Activated naive CD4-positive, alpha-beta T cell treated with anti-CD3 and anti-CD28 coated beads, Interleukin-2, amount 50 U/mL, for 72 hours (primary cell): ENCODE measurements around the gene UBE2J1. TPM values are rescaled to one million over a fixed set of nuclear protein-coding genes. Genes with fewer than 3 reads are reported as not detected.
"Not testable (repeated sequence)": the region's sequence is repeated elsewhere in the genome, so short reads cannot be mapped to it uniquely, and the experiment has no call there.

Source experiments
- ATAC-seq, 2 donors: fragments of 150-1000 bp; cut with Tn5 transposase; 2 replicates each; pipeline ENCODE4 v1.10.0; 2021; ENCODE audit warnings: mild to moderate bottlenecking in 2 of 2, moderate library complexity in 2 of 2
- DNase-seq, 2 donors: peaks; one replicate each; pipeline ENCODE4 v3.0.0; 2021 to 2022; ENCODE audit warnings: low spot score in 2 of 2
- H3K27ac Mint-ChIP-seq, 2 donors: one replicate each; pipeline ENCODE4 v1.8.0; 2022; ENCODE audit warnings: mild to moderate bottlenecking in 2 of 2, mixed read lengths in 2 of 2
- H3K36me3 Mint-ChIP-seq, 2 donors: one replicate each; pipeline ENCODE4 v1.8.0; 2022; ENCODE audit warnings: mixed read lengths in 2 of 2
- H3K9me3 Mint-ChIP-seq, 2 donors: one replicate each; pipeline ENCODE4 v1.8.0; 2022; ENCODE audit warnings: mixed read lengths in 2 of 2
- total RNA-seq, 2 donors: library from RNA; stranded (reverse); gene quantifications; one replicate each; pipeline ENCODE4 v1.2.3, GENCODE V29; 2022

Gene UBE2J1
- total RNA-seq, 2 donors from 2014 or later, result 15.2 to 20.5 TPM

- no peak for DNase-seq
- H3K27ac Mint-ChIP-seq, result no peak overlapping the region
- no peaks in the 10 kb centered on the region for H3K36me3 Mint-ChIP-seq
- H3K9me3 Mint-ChIP-seq, result no peaks in the 10 kb centered on the region
- no peak for ATAC-seq
These were observed 40.5 kb downstream of the UBE2J1 start for GRCh38 chr6:89311853-89312531.

GRCh38 chr6:89311530-89311852 lies 41.0 kb downstream of the UBE2J1 start:
- no peaks in the 10 kb centered on the region for H3K9me3 Mint-ChIP-seq
- H3K36me3 Mint-ChIP-seq, result no peaks in the 10 kb centered on the region
- ATAC-seq (no peak), DNase-seq (no peak)
- H3K27ac Mint-ChIP-seq, result no peak overlapping the region

GRCh38 chr6:89310929-89311328 lies 41.6 kb downstream of the UBE2J1 start:
- ATAC-seq, result no peak
- no peaks in the 10 kb centered on the region for H3K36me3 Mint-ChIP-seq
- no peaks in the 10 kb centered on the region for H3K9me3 Mint-ChIP-seq
- H3K27ac Mint-ChIP-seq, result no peak overlapping the region
- DNase-seq, result no peak

- ATAC-seq (no peak), DNase-seq (no peak)
- H3K9me3 Mint-ChIP-seq, result no peaks in the 10 kb centered on the region
- H3K36me3 Mint-ChIP-seq, result no peaks in the 10 kb centered on the region
- H3K27ac Mint-ChIP-seq, result no peak overlapping the region
These were observed 43.8 kb downstream of the UBE2J1 start for GRCh38 chr6:89308525-89309395.

- H3K27ac Mint-ChIP-seq, H3K36me3 Mint-ChIP-seq, DNase-seq, H3K9me3 Mint-ChIP-seq, ATAC-seq: not testable (repeated sequence)
These were observed 48.0 kb downstream of the UBE2J1 start for GRCh38 chr6:89304517-89304916.

- H3K36me3 Mint-ChIP-seq, result no peaks in the 10 kb centered on the region
- peaks cover 0 to 5% of the 10 kb centered on the region in 2 donors for H3K9me3 Mint-ChIP-seq
- DNase-seq, result no peak
- ATAC-seq, result no peak
- H3K27ac Mint-ChIP-seq, result no peak overlapping the region
These were observed 49.6 kb downstream of the UBE2J1 start for GRCh38 chr6:89302936-89303335.

- Mint-ChIP-seq H3K9me3 (peaks cover 0 to 5% of the 10 kb centered on the region in 2 donors), H3K27ac (no peak overlapping the region), H3K36me3 (no peaks in the 10 kb centered on the region)
- DNase-seq (no peak), ATAC-seq (no peak)
These were observed 50.2 kb downstream of the UBE2J1 start for GRCh38 chr6:89302195-89302770.

GRCh38 chr6:89301586-89302194 lies 50.8 kb downstream of the UBE2J1 start:
- Mint-ChIP-seq H3K27ac (no peak overlapping the region), H3K9me3 (peaks cover 0 to 5% of the 10 kb centered on the region in 2 donors), H3K36me3 (no peaks in the 10 kb centered on the region)
- DNase-seq (no peak), ATAC-seq (no peak)

GRCh38 chr6:89299466-89299850 lies 53.1 kb downstream of the UBE2J1 start:
- Mint-ChIP-seq H3K9me3 (peaks cover 0 to 5% of the 10 kb centered on the region in 2 donors), H3K27ac (peak overlapping the region; percentile 85 to 93), H3K36me3 (no peaks in the 10 kb centered on the region)
- DNase-seq, result no peak
- no peak for ATAC-seq

- ATAC-seq (peak; percentile 72 to 73), DNase-seq (peak in 1 of 2 donors; percentile 28)
- H3K36me3 Mint-ChIP-seq, result no peaks in the 10 kb centered on the region
- peaks cover 0 to 5% of the 10 kb centered on the region in 2 donors for H3K9me3 Mint-ChIP-seq
- peak overlapping the region; percentile 85 to 93 for H3K27ac Mint-ChIP-seq
These were observed 53.6 kb downstream of the UBE2J1 start for GRCh38 chr6:89298680-89299465.

- Mint-ChIP-seq H3K9me3 (peaks cover 0 to 5% of the 10 kb centered on the region in 2 donors), H3K27ac (peak overlapping the region; percentile 85 to 90), H3K36me3 (no peaks in the 10 kb centered on the region)
- DNase-seq, result peak; percentile 53 to 79
- peak; percentile 85 for ATAC-seq
These were observed 54.7 kb downstream of the UBE2J1 start for GRCh38 chr6:89297695-89298351.

GRCh38 chr6:89295981-89296380 lies 56.5 kb downstream of the UBE2J1 start:
- no peak overlapping the region for H3K27ac Mint-ChIP-seq
- no peak for ATAC-seq
- H3K9me3 Mint-ChIP-seq, result peaks cover 0 to 5% of the 10 kb centered on the region in 2 donors

GRCh38 chr6:89295116-89295515 lies 57.4 kb downstream of the UBE2J1 start:
- ATAC-seq, DNase-seq, H3K36me3 Mint-ChIP-seq, H3K9me3 Mint-ChIP-seq, H3K27ac Mint-ChIP-seq: not testable (repeated sequence)

More at GRCh38 chr6:89295981-89296380, 56.5 kb downstream of the UBE2J1 start:
- no peak for DNase-seq
- H3K36me3 Mint-ChIP-seq, result no peaks in the 10 kb centered on the region

GRCh38 chr6:89291256-89291819 lies 61.2 kb downstream of the UBE2J1 start:
- Mint-ChIP-seq H3K27ac (peak overlapping the region in 1 of 2 donors; percentile 1), H3K36me3 (no peaks in the 10 kb centered on the region), H3K9me3 (no peaks in the 10 kb centered on the region)
- DNase-seq, result no peak
- no peak for ATAC-seq

GRCh38 chr6:89290401-89291155 lies 61.9 kb downstream of the UBE2J1 start:
- Mint-ChIP-seq H3K9me3 (no peaks in the 10 kb centered on the region), H3K27ac (peak overlapping the region in 1 of 2 donors; percentile 1), H3K36me3 (no peaks in the 10 kb centered on the region)
- no peak for DNase-seq
- no peak for ATAC-seq
